Type B pancreatic cell (in vitro differentiated cells): ENCODE data around the gene ITGAE. TPM values are rescaled to one million over a fixed set of nuclear protein-coding genes. Genes with fewer than 3 reads are reported as not detected.

Experiments
- DNase-seq: peaks from one replicate; pipeline ENCODE4 v3.0.0; 2021; ENCODE audit warnings: mixed read lengths; ENCODE audit not compliant: unreplicated experiment; ENCODE audit errors: extremely low spot score
- H3K27ac Mint-ChIP-seq: 2 replicates; pipeline ENCODE4 v1.8.0; 2021; ENCODE audit warnings: mild to moderate bottlenecking, mixed read lengths
- H3K27me3 Mint-ChIP-seq: 2 replicates; pipeline ENCODE4 v1.8.0; 2021; ENCODE audit warnings: mixed read lengths
- H3K36me3 Mint-ChIP-seq: 2 replicates; pipeline ENCODE4 v1.8.0; 2021; ENCODE audit warnings: mixed read lengths
- H3K4me1 Mint-ChIP-seq: one replicate; pipeline ENCODE4 v1.8.0; 2021; ENCODE audit warnings: mixed read lengths; ENCODE audit not compliant: unreplicated experiment
- H3K4me3 Mint-ChIP-seq: 2 replicates; pipeline ENCODE4 v1.8.0; 2021; ENCODE audit warnings: mild to moderate bottlenecking, mixed read lengths
- H3K9me3 Mint-ChIP-seq: 2 replicates; pipeline ENCODE4 v1.8.0; 2021; ENCODE audit warnings: mixed read lengths
- total RNA-seq: library from RNA; stranded (reverse); gene quantifications from 2 replicates; pipeline ENCODE4 v1.2.1, GENCODE V29; 2021; ENCODE audit warnings: low replicate concordance
- TF ChIP-seq, protein P1 (sequence below): fragments of 200-600 bp; sonication (generic); conservative IDR thresholded peaks from 2 replicates; pipeline ENCODE4 v1.5.0; 2021; ENCODE audit warnings: antibody characterized with exemption, mild to moderate bottlenecking

Gene ITGAE
- total RNA-seq, 1 donor from 2014 or later: 28.8 TPM

DNA sequence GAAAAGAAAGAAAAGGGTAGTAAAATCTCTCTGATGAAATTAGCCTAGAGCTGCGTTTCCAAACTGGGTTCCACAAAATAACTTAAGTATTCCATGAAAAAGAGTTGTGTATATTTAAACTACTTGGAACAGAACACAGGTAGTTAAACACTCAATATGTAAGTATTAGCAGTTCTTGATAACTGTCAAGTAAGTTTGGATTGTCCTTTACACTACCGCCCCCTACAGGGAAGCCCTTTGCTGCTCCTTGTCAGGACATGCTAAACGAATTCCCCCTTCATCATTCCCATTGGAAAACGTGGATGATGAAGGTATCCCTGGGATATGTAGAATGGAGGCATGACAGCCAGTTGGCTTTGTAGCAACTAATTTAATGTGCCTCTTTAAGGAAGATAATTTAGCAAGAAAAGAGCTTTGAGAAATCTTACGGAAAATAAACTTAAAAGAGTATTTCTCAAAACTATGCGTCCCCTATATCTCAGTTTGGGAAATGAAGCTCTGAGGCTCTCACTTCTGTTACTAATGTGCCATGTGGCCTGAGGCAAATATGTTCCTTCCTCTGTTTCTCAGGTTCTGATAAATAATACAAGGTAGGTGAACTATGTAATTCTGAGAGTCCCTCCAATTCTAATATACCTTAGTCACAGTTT lies 26.3 kb upstream of the ITGAE start:
- H3K4me1 Mint-ChIP-seq: no peaks in the 10 kb centered on the region
- TF ChIP-seq, protein P1, sequence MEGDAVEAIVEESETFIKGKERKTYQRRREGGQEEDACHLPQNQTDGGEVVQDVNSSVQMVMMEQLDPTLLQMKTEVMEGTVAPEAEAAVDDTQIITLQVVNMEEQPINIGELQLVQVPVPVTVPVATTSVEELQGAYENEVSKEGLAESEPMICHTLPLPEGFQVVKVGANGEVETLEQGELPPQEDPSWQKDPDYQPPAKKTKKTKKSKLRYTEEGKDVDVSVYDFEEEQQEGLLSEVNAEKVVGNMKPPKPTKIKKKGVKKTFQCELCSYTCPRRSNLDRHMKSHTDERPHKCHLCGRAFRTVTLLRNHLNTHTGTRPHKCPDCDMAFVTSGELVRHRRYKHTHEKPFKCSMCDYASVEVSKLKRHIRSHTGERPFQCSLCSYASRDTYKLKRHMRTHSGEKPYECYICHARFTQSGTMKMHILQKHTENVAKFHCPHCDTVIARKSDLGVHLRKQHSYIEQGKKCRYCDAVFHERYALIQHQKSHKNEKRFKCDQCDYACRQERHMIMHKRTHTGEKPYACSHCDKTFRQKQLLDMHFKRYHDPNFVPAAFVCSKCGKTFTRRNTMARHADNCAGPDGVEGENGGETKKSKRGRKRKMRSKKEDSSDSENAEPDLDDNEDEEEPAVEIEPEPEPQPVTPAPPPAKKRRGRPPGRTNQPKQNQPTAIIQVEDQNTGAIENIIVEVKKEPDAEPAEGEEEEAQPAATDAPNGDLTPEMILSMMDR: peak; percentile 76
- no peak overlapping the region for H3K4me3 Mint-ChIP-seq
- no peaks in the 10 kb centered on the region for H3K27me3 Mint-ChIP-seq
- peaks cover 21% of the 10 kb centered on the region for H3K36me3 Mint-ChIP-seq
- no peak for DNase-seq
- no peak overlapping the region for H3K27ac Mint-ChIP-seq
- H3K9me3 Mint-ChIP-seq: no peaks in the 10 kb centered on the region

DNA sequence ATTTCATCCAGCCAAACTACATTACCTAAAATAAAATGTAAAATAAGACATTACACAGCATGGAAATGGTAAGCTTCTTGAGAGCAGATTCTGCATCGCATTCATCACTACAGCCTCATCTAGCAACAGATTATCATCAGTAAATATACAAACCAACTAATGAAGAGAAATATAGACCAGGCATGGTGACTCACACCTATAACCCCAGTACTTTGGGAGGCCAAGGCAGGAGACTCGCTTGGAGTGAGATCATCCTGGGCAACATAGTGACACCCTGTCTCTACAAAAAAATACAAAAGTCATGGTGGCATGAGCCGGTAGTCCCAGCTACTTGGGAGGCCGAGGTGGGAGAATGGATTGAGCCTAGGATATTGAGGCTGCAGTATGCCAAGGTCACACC lies 25.2 kb upstream of the ITGAE start:
- H3K9me3 Mint-ChIP-seq: no peaks in the 10 kb centered on the region
- no peaks in the 10 kb centered on the region for H3K4me1 Mint-ChIP-seq
- H3K36me3 Mint-ChIP-seq: peaks cover 27% of the 10 kb centered on the region
- no peak for DNase-seq
- no peak overlapping the region for H3K4me3 Mint-ChIP-seq
- no peaks in the 10 kb centered on the region for H3K27me3 Mint-ChIP-seq
- no peak overlapping the region for H3K27ac Mint-ChIP-seq
- TF ChIP-seq, protein P1: no peak

GRCh38 chr17:3821101-3821500 lies 20.1 kb upstream of the ITGAE start:
- Mint-ChIP-seq H3K27me3 (no peaks in the 10 kb centered on the region), H3K4me1 (no peaks in the 10 kb centered on the region), H3K27ac (no peak overlapping the region), H3K36me3 (peaks cover 25% of the 10 kb centered on the region), H3K9me3 (no peaks in the 10 kb centered on the region), H3K4me3 (no peak overlapping the region)
- TF ChIP-seq, protein P1: no peak
- DNase-seq: no peak

DNA sequence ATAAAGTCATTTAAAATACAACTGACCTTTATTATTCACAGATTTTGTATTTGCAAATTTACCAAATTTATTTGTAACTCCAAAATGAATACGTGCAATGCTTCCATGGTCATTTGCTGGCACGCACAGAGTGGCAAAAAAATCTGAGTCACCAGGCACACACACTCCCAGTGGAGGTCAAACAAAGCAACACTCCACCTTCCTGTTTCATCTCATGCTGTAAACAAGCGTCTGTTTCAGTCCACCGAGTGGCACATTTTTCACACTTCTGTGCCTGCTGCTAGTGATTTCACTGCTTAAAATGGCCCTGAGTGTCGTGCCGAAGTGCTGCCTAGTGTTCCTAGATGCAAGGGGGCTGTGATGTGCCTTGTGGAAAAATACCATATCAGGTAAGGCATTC lies 17.8 kb upstream of the ITGAE start:
- DNase-seq: no peak
- peaks cover 19% of the 10 kb centered on the region for H3K36me3 Mint-ChIP-seq
- TF ChIP-seq, protein P1: no peak
- H3K27ac Mint-ChIP-seq: peak overlapping the region; percentile 64
- H3K4me1 Mint-ChIP-seq: no peaks in the 10 kb centered on the region
- no peaks in the 10 kb centered on the region for H3K27me3 Mint-ChIP-seq
- H3K9me3 Mint-ChIP-seq: no peaks in the 10 kb centered on the region
- no peak overlapping the region for H3K4me3 Mint-ChIP-seq

DNA sequence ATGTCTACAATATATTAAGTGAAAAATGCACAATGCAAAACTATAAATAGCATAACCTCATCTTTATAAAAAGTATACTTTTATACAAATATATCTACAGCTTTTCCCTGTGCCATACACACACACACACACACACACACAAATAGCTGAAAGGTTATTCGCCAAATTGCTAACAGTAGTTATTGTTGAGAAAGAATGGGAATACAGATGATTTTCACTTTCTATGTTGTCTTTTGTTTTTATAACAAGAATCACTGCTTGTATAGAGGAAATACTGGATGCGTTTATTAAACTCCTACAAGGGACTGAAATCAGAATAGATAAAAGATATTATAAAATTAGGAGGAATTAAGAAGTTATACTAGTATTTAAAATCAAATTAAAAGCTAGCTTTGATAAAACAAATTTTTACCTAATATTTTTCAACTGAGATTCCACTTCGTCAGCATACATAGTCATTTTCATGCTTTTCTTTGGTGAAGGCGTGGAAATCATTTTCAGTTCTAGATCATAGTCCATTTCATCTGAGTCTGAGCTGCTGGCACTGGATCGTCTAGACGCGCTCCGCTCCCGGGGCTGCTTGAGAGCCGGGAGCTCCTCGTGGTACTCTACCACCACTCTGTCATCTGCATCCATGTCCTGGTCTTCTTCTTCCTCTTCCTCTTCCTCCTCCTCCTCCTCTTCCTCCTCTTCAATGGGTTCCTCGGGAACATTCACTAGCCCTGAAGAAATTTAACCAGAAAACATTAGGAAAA lies 17.0 kb upstream of the ITGAE start:
- no peaks in the 10 kb centered on the region for H3K4me1 Mint-ChIP-seq

More for the DNA sequence above, 17.0 kb upstream of the ITGAE start:
- Mint-ChIP-seq H3K27me3 (no peaks in the 10 kb centered on the region), H3K36me3 (peaks cover 22% of the 10 kb centered on the region), H3K4me3 (no peak overlapping the region), H3K27ac (no peak overlapping the region), H3K9me3 (no peaks in the 10 kb centered on the region)
- TF ChIP-seq, protein P1: no peak
- no peak for DNase-seq
